RWPE1 (cell line): Measurements from ENCODE around the gene SMIM24.
"Not testable (repeated sequence)": the region's sequence is repeated elsewhere in the genome, so short reads cannot be mapped to it uniquely, and the experiment has no call there.

Experiments used
- CTCF ChIA-PET: fragments of 350-600 bp; sonication (Branson Sonifier 250); formaldehyde crosslinking; extraction: SDS; loops from one replicate; lab custom pipeline; 2021; lab: Yijun Ruan, JAX
- POLR2A ChIA-PET: fragments of 400-600 bp; formaldehyde crosslinking; extraction: SDS; loops from one replicate; lab custom pipeline; 2020; ENCODE audit warnings: antibody characterized with exemption; ENCODE audit not compliant: low non-redundant PET; lab: Yijun Ruan, JAX
- DNase-seq: peaks from one replicate; pipeline ENCODE4 v3.0.0; 2012; ENCODE audit warnings: low spot score
- H3K27ac ChIP-seq: fragments of 450-650 bp; 2 replicates; pipeline ENCODE4 v1.5.1; 2017
- CTCF ChIP-seq: fragments of 450-650 bp; conservative IDR thresholded peaks from 2 replicates; pipeline ENCODE4 v1.5.1; 2017; ENCODE audit warnings: low read depth, mild to moderate bottlenecking

The SMIM24 gene

DNA sequence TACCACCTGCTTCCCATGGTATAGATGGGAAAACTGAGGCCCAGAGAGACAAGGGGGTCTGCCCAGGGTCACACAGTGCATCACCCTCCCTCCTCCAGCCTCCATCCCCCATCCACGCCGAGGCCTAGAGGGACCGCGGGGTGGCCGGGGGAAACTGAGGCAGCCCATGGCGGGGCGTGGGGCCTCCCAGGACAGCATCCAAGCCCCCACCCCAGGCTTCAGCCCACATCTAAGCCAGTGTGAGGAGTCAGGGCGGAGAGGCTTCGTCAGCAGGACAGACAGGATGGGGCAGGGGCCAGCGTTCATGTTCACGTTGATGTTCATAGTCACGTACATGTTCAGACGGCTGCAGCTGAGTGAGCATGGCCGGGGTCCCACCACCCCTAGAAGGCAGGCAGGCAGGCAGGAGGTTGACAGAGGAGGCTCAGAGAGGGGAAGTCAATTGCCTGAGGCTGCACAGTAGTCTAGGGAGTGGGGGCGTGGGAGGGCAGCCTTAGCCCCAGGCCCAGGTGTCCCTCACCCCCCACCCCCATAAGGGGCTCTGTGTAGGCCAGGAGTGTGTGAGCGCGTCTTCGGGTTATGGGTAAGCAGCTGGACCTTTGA is 23.3 kb downstream of the SMIM24 start:
- POLR2A ChIA-PET: no interaction called here
- peak overlapping the region; percentile 67 for H3K27ac ChIP-seq
- CTCF ChIA-PET: interaction anchor here (0.5 kb wide), 1 partner anchor 134 kb away, joined by 3 read pairs; no protein-coding TSS in a partner anchor
- TF ChIP-seq CTCF: no peak
- no peak for DNase-seq

- POLR2A ChIA-PET: no interaction called here
Observed at GRCh38 chr19:3455960-3456601, 24.2 kb downstream of the SMIM24 start.

GRCh38 chr19:3455393-3455955 is 24.9 kb downstream of the SMIM24 start:
- TF ChIP-seq CTCF: no peak
- H3K27ac ChIP-seq: peak overlapping the region; percentile 67
- no peak for DNase-seq
- POLR2A ChIA-PET: no interaction called here
- CTCF ChIA-PET: no interaction called here

More at GRCh38 chr19:3455960-3456601, 24.2 kb downstream of the SMIM24 start:
- TF ChIP-seq CTCF: no peak
- no peak for DNase-seq
- CTCF ChIA-PET: no interaction called here
- H3K27ac ChIP-seq: peak overlapping the region; percentile 67

DNA sequence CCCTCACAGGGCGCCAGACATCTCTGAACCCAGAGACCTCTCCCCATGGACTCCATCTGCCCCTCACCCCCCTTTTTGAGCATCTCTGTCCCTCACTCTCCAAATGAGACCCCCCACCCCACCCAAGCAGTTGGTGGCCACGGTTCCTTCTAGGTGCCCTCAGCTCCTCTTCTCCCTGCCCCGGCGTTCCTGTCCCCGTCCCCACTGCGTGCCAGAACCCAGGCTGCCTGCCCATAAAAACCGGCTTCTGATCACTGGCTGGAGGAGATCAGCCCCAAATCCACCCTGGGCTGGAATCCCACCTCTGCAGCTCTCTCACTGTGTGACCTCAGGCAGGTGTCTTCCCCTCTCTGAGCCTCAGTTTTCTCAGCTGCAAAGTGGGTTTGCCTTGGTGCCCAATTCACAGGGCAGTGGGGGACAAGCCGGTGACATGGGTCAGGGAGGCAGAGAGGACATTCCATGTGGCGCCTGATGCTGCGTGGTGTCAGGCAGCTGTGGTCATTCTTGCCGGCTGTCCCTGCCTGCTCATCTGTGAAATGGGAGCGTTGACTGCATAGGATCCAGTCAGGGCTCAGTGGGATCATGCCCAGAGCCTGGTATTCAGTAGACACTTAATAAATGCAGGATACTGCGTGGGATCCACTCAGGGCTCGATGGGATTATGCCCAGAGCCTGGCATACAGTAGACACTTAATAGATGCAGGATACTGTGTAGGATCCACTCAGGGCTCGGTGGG is 25.5 kb downstream of the SMIM24 start:
- ChIA-PET POLR2A (no interaction called here), CTCF (interaction anchor here (0.5 kb wide), 1 partner anchor 16 kb away, joined by 3 read pairs; no protein-coding TSS in a partner anchor)
- DNase-seq: no peak
- TF ChIP-seq CTCF: no peak
- H3K27ac ChIP-seq: peak overlapping the region; percentile 89; the same call in 1 of the 2 replicates

DNA sequence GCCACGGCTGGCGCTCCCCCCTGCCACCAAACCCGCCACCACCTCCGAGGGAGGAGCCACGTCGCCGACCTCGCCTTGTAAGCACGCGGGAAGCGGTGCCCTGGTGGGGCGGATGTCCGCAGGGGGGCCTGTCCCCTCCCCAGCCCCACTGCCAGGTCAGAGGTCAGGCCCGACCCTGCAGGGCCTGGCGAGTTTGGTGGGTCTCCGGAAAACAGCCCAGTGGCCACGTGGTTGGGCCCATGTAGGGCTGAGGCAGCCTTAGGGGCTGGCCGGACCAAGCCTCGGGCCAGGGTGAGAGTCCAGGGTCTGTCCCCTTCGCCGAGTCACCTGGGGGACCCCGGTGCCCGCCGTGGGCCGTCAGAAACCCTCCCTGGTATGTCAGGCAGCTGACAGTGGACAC is 26.5 kb downstream of the SMIM24 start:
- H3K27ac ChIP-seq: peak overlapping the region; percentile 89
- DNase-seq: no peak
- CTCF ChIA-PET: no interaction called here
- POLR2A ChIA-PET: no interaction called here
- TF ChIP-seq CTCF: no peak

- POLR2A ChIA-PET: not testable (repeated sequence)
Observed at GRCh38 chr19:3452942-3453214, 27.4 kb downstream of the SMIM24 start.

More at GRCh38 chr19:3452942-3453214, 27.4 kb downstream of the SMIM24 start:
- CTCF ChIA-PET, DNase-seq: not testable (repeated sequence)
- H3K27ac ChIP-seq: peak overlapping the region; percentile 89
